HepG2 (cell line): ENCODE results near the gene MAPK12. TPM values are rescaled to one million over a fixed set of nuclear protein-coding genes. Genes with fewer than 3 reads are reported as not detected.
A peak's percentile ranks its signal among the peaks of the same experiment; 100 is the strongest.

Source experiments
- ATAC-seq: fragments of 200-7000 bp; cut with Tn5 transposase; 3 replicates; pipeline ENCODE4 v1.9.1; 2020; ENCODE audit warnings: mild to moderate bottlenecking, moderate library complexity
- BruUV-seq: library from RNA; stranded (reverse); fragments of 400-500 nt; replicated peaks from 2 replicates; lab custom pipeline; 2021; lab: Mats Ljungman, UMichigan
- CTCF ChIA-PET: fragments of 300-600 bp; formaldehyde crosslinking; extraction: SDS; loops from one replicate; lab custom pipeline; 2021; ENCODE audit warnings: low total read pairs, inconsistent platforms, low intra/inter-chr PET ratio; lab: Yijun Ruan, JAX
- POLR2A ChIA-PET: fragments of 350-600 bp; sonication (Branson Sonifier 250); formaldehyde crosslinking; loops from one replicate; lab custom pipeline; 2020; ENCODE audit warnings: antibody characterized with exemption, inconsistent platforms; lab: Yijun Ruan, JAX
- DNase-seq: peaks from one replicate; pipeline ENCODE4 v3.0.0-alpha.2; 2015; ENCODE audit warnings: low spot score
- FAIRE-seq: peaks from 3 replicates; lab custom pipeline; 2011; peaks lifted over from hg19 to GRCh38; lab: Jason Lieb, UNC
- H2AFZ ChIP-seq: one replicate; pipeline ENCODE4 v1.6.1; 2011; ENCODE audit warnings: low read length, inconsistent platforms
- H3K27ac ChIP-seq: fragments of 300-600 bp; 3 replicates; pipeline ENCODE4 v1.8.0; 2011; ENCODE audit warnings: mixed run types, mild to moderate bottlenecking, mixed read lengths, low read length, inconsistent platforms; ENCODE audit not compliant: insufficient read depth; ENCODE audit errors: extremely low read length
- H3K27me3 ChIP-seq, 2 experiments: fragments of 200-600 bp in 1 of 2; 2 replicates in 1 of 2; 3 replicates in 1 of 2; pipeline versions ENCODE4 v1.6.0 to v1.8.0; 2011; ENCODE audit warnings: low read length in 2 of 2, mild to moderate bottlenecking in 2 of 2, moderate library complexity in 2 of 2, inconsistent platforms in 1 of 2; ENCODE audit not compliant: insufficient read depth in 2 of 2, control insufficient read depth in 1 of 2
- H3K36me3 ChIP-seq, 2 experiments: fragments of 200-600 bp in 1 of 2; replicated peaks in 1 of 2; 2 replicates in 1 of 2; 3 replicates in 1 of 2; pipeline versions ENCODE4 v1.5.1 to v1.8.0; 2011; ENCODE audit warnings: low read length in 2 of 2, inconsistent platforms in 1 of 2; ENCODE audit not compliant: insufficient read depth in 2 of 2, control insufficient read depth in 1 of 2
- H3K4me1 ChIP-seq: 2 replicates; pipeline ENCODE4 v1.5.1; 2012; ENCODE audit warnings: low read length, inconsistent platforms; ENCODE audit not compliant: insufficient read depth
- H3K4me2 ChIP-seq: 2 replicates; pipeline ENCODE4 v1.6.0; 2011; ENCODE audit warnings: low read depth, low read length, inconsistent platforms
- H3K4me3 ChIP-seq, 3 experiments: fragments of 200-600 bp in 1 of 3; sonication (generic), shearing (Covaris generic) in 1 of 3; replicated peaks in 1 of 3; 2 replicates each; pipeline ENCODE4 v1.5.1; 2011 to 2016; ENCODE audit warnings: low read length in 3 of 3, inconsistent platforms in 2 of 3, low read depth in 2 of 3, mild to moderate bottlenecking in 2 of 3, control low read depth in 1 of 3, mixed read lengths in 1 of 3; ENCODE audit not compliant: insufficient read depth in 1 of 3
- H3K79me2 ChIP-seq: one replicate; pipeline ENCODE4 v1.6.1; 2011; ENCODE audit warnings: low read length, inconsistent platforms; ENCODE audit not compliant: insufficient read depth
- H3K9ac ChIP-seq: 2 replicates; pipeline ENCODE4 v1.6.0; 2011; ENCODE audit warnings: mild to moderate bottlenecking, low read depth, low read length, inconsistent platforms; ENCODE audit not compliant: insufficient read depth
- H3K9me3 ChIP-seq: 2 replicates; pipeline ENCODE4 v1.5.1; 2012; ENCODE audit warnings: mild to moderate bottlenecking, low read length
- H4K20me1 ChIP-seq: 2 replicates; pipeline ENCODE4 v1.6.0; 2011; ENCODE audit warnings: inconsistent platforms, mild to moderate bottlenecking, low read length, moderate library complexity; ENCODE audit not compliant: insufficient read depth
- CBX1 ChIP-seq: IDR thresholded peaks from one replicate; pipeline ENCODE4 v1.6.1; 2016; ENCODE audit warnings: antibody characterized with exemption, low read depth
- CENPT ChIP-seq: sonication (generic); formaldehyde crosslinking; IDR thresholded peaks from 2 replicates; pipeline ENCODE4 v1.8.0; 2022; ENCODE audit warnings: low read depth, mild to moderate bottlenecking, moderate library complexity, missing genetic modification reagents
- DNMT1 ChIP-seq: sonication (generic); formaldehyde crosslinking; IDR thresholded peaks from 2 replicates; pipeline ENCODE4 v1.5.1; 2020; ENCODE audit warnings: mild to moderate bottlenecking, missing genetic modification reagents
- RBFOX2 ChIP-seq: fragments of 200-400 bp; formaldehyde crosslinking; IDR thresholded peaks from 2 replicates; pipeline ENCODE4 v1.6.1; 2017; ENCODE audit warnings: low read depth, mild to moderate bottlenecking, low read length
- ZBTB1 ChIP-seq: sonication (generic); formaldehyde crosslinking; IDR thresholded peaks from 2 replicates; pipeline ENCODE4 v1.4.0; 2020; ENCODE audit warnings: missing genetic modification reagents, borderline replicate concordance
- ZNF441 ChIP-seq: sonication (generic); formaldehyde crosslinking; IDR thresholded peaks from 2 replicates; pipeline ENCODE4 v1.7.0; 2021; ENCODE audit warnings: missing genetic modification reagents, borderline replicate concordance
- WGBS: methylation state at CpG from one replicate; pipeline ENCODE4 v1.1.6; 2017; ENCODE audit warnings: low lambda C conversion rate; 5-methylcytosine and 5-hydroxymethylcytosine counted together
- in situ Hi-C: cut with HindIII; loops from 2 replicates; pipeline ENCODE4 v1.10.0; 2017; ENCODE audit warnings: low pct_unique_long_range_greater_than_20kb; ENCODE audit not compliant: extremely low pct_ligation_motif_present
- intact Hi-C: fragments of 100-400 bp; cut with micrococcal nuclease; formaldehyde crosslinking; loops from one replicate; pipeline ENCODE4 v1.10.0; 2022; ENCODE audit not compliant: unreplicated experiment
- polyA plus RNA-seq, 8 experiments: library from polyadenylated mRNA; depleted of rRNA in 3 of 8; stranded (reverse) in 7 of 8; unstranded in 1 of 8; fragments of >200 nt; fragmentation: Illumina TruSeq in 4 of 8; extraction: Trizol in 4 of 8; gene quantifications; 2 replicates each; pipeline versions ENCODE4 v1.2.1 to v1.2.3, GENCODE V29; 2011 to 2016; ENCODE audit warnings: low read depth in 4 of 8, missing spikeins in 1 of 8, mixed read lengths in 1 of 8; ENCODE audit not compliant: insufficient read depth in 1 of 8
- total RNA-seq, 5 experiments: library from RNA; depleted of rRNA; stranded (reverse); fragments of >200 nt; fragmentation: Illumina TruSeq; extraction: Trizol; gene quantifications; 2 replicates each; pipeline ENCODE4 v1.2.3, GENCODE V29; 2016; ENCODE audit warnings: low read depth in 1 of 5
- TF ChIP-seq, protein P1 (sequence below): sonication (generic); formaldehyde crosslinking; IDR thresholded peaks from 2 replicates; pipeline ENCODE4 v1.5.0; 2020; ENCODE audit warnings: mild to moderate bottlenecking, missing genetic modification reagents

The MAPK12 gene
- total and polyA plus RNA-seq, 2 of the 13 experiments (the other 11 are each of a cell fraction or from before 2014, with no cell fraction given), result 22.2 to 23.3 TPM

- no peaks in the 10 kb centered on the region for H3K27me3 ChIP-seq
Observed at GRCh38 chr22:50280708-50281383, 19.4 kb upstream of the MAPK12 start.

GRCh38 chr22:50280022-50280707, 18.7 kb upstream of the MAPK12 start:
- Histone ChIP-seq H3K36me3 (peaks cover 35 to 45% of the 10 kb centered on the region in 2 experiments; a peak in 4 of 5 replicates), H3K4me3 (no peak overlapping the region), H2AFZ (no peak overlapping the region), H4K20me1 (0 out of 2 replicates have a peak, but pooled peaks cover 1% of the 10 kb centered on the region), H3K27me3 (no peaks in the 10 kb centered on the region), H3K79me2 (no peaks in the 10 kb centered on the region), H3K9ac (no peak overlapping the region), H3K4me1 (no peaks in the 10 kb centered on the region), H3K9me3 (no peaks in the 10 kb centered on the region), H3K27ac (no peak overlapping the region), H3K4me2 (no peak overlapping the region)
- TF ChIP-seq CBX1 (no peak), DNMT1 (CRISPR knock-in tag) (no peak), ZNF441 (no peak), ZBTB1 (CRISPR knock-in tag) (no peak)
- TF ChIP-seq, protein P1, sequence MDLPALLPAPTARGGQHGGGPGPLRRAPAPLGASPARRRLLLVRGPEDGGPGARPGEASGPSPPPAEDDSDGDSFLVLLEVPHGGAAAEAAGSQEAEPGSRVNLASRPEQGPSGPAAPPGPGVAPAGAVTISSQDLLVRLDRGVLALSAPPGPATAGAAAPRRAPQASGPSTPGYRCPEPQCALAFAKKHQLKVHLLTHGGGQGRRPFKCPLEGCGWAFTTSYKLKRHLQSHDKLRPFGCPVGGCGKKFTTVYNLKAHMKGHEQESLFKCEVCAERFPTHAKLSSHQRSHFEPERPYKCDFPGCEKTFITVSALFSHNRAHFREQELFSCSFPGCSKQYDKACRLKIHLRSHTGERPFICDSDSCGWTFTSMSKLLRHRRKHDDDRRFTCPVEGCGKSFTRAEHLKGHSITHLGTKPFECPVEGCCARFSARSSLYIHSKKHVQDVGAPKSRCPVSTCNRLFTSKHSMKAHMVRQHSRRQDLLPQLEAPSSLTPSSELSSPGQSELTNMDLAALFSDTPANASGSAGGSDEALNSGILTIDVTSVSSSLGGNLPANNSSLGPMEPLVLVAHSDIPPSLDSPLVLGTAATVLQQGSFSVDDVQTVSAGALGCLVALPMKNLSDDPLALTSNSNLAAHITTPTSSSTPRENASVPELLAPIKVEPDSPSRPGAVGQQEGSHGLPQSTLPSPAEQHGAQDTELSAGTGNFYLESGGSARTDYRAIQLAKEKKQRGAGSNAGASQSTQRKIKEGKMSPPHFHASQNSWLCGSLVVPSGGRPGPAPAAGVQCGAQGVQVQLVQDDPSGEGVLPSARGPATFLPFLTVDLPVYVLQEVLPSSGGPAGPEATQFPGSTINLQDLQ (CRISPR knock-in tag), result no peak
- ChIA-PET POLR2A (interaction anchor here (0.9 kb wide), 1 partner anchor 15 kb away, joined by 3 read pairs; no protein-coding TSS in a partner anchor), CTCF (no interaction called here)
- no peak for DNase-seq
- intact Hi-C loops (no loop called here), in situ Hi-C loops (no loop called here)
- WGBS, result 98% methylated on average over 9 of the region's 38 CpGs
- ATAC-seq, result no peak
- FAIRE-seq, result no peak
- BruUV-seq, result no TSS peak

More at GRCh38 chr22:50280708-50281383, 19.4 kb upstream of the MAPK12 start:
- H3K9ac ChIP-seq, result no peak overlapping the region
- in situ Hi-C loops, result no loop called here
- DNase-seq (no peak), FAIRE-seq (no peak), ATAC-seq (no peak)
- TF ChIP-seq RBFOX2 (0 out of 2 replicates have a peak, but pooled peaks have one; percentile 28), CENPT (CRISPR knock-in tag) (no peak)
- H3K9me3 ChIP-seq, result no peaks in the 10 kb centered on the region
- no peaks in the 10 kb centered on the region for H4K20me1 ChIP-seq
- ChIA-PET CTCF (no interaction called here), POLR2A (no interaction called here)
- no peak overlapping the region for H3K4me3 ChIP-seq
- no peak overlapping the region for H3K4me2 ChIP-seq
- TSS peak; percentile 60 for BruUV-seq
- 93% methylated on average over 41 of the region's 47 CpGs for WGBS
- peaks cover 32 to 47% of the 10 kb centered on the region in 2 experiments; a peak in 4 of 5 replicates for H3K36me3 ChIP-seq
- no peak overlapping the region for H2AFZ ChIP-seq
- intact Hi-C loops, result no loop called here
- no peak overlapping the region for H3K27ac ChIP-seq
- H3K4me1 ChIP-seq, result no peaks in the 10 kb centered on the region
- no peaks in the 10 kb centered on the region for H3K79me2 ChIP-seq
